HEK293T (cell line): ENCODE results near the gene MAP6D1.

Experiments used
- BHLHE40 ChIP-seq: fragments of 450-650 bp; IDR thresholded peaks from 2 replicates; pipeline ENCODE4 v1.6.1; 2016; ENCODE audit warnings: mild to moderate bottlenecking, moderate library complexity, borderline replicate concordance
- CTBP1 ChIP-seq: fragments of 450-650 bp; IDR thresholded peaks from 2 replicates; pipeline ENCODE4 v1.6.1; 2016; ENCODE audit warnings: borderline replicate concordance
- FOXM1 ChIP-seq: fragments of 450-650 bp; IDR thresholded peaks from 2 replicates; pipeline ENCODE4 v1.6.1; 2017; ENCODE audit warnings: mild to moderate bottlenecking, borderline replicate concordance
- SP1 ChIP-seq: fragments of 450-650 bp; IDR thresholded peaks from 2 replicates; pipeline ENCODE4 v1.6.1; 2017
- TARDBP ChIP-seq: fragments of 450-650 bp; IDR thresholded peaks from 2 replicates; pipeline ENCODE4 v1.6.1; 2016
- ZNF384 ChIP-seq: fragments of 450-650 bp; IDR thresholded peaks from 2 replicates; pipeline ENCODE4 v1.6.1; 2016

DNA sequence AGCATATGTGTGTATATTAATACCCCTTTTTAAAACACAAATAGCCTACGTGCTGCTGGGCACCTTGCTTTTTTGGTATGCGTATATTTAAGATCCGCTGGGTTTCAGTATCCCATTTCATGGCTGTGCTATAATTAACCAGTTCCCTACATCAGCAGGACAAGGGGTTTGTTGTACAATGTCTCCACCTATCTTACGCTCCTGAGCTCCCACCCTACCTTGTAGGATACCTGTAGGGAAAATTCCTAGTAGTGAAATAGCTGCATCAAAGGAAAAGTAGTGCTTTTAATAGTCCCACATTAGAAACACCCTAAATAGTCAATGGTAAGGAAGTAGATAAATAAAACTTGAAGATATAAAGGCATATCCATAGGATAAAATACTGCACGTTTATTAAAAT, 1.4 kb downstream of the MAP6D1 start:
- TF ChIP-seq SP1 (no peak), BHLHE40 (no peak), FOXM1 (no peak), TARDBP (no peak), CTBP1 (no peak), ZNF384 (no peak)
